Endothelial cell of umbilical vein (primary cell): ENCODE results near the gene C3orf20. TPM values are rescaled to one million over a fixed set of nuclear protein-coding genes. Genes with fewer than 3 reads are reported as not detected.

Experiments used
- BruUV-seq: library from RNA; stranded (reverse); fragments of 400-500 nt; replicated peaks from 2 replicates; lab custom pipeline; 2021; lab: Mats Ljungman, UMichigan
- CTCF ChIA-PET: fragments of 300-600, 350-600 bp; sonication (Branson Sonifier 250); formaldehyde crosslinking; loops from one replicate; lab custom pipeline; 2021; ENCODE audit warnings: antibody characterized with exemption, inconsistent platforms; lab: Charles Lee
- POLR2A ChIA-PET: fragments of 300-600, 350-600 bp; sonication (Branson Sonifier 250); formaldehyde crosslinking; loops from one replicate; lab custom pipeline; 2021; ENCODE audit warnings: antibody characterized with exemption, inconsistent platforms; lab: Charles Lee
- DNase-seq: peaks from one replicate; pipeline ENCODE4 v3.0.0-alpha.2; 2011; ENCODE audit warnings: low read depth, low spot score
- FAIRE-seq: peaks from 2 replicates; lab custom pipeline; 2011; peaks lifted over from hg19 to GRCh38; lab: Jason Lieb, UNC
- H2AFZ ChIP-seq: 2 replicates; pipeline ENCODE4 v1.6.0; 2012; ENCODE audit warnings: low read depth, low read length, control low read depth, inconsistent platforms
- H3K27ac ChIP-seq: 2 replicates; pipeline ENCODE4 v1.5.1; 2011; ENCODE audit warnings: low read depth, mild to moderate bottlenecking, control low read depth, low read length, moderate library complexity; ENCODE audit not compliant: insufficient read depth
- H3K27me3 ChIP-seq, 2 experiments: 2 replicates each; pipeline versions ENCODE4 v1.6.0 to v1.6.1; 2011; ENCODE audit warnings: low read length in 2 of 2, mixed read lengths in 1 of 2; ENCODE audit not compliant: control insufficient read depth in 2 of 2, insufficient read depth in 2 of 2
- H3K36me3 ChIP-seq, 2 experiments: 2 replicates in 1 of 2; 3 replicates in 1 of 2; pipeline ENCODE4 v1.5.1; 2011; ENCODE audit warnings: low read length in 2 of 2, mild to moderate bottlenecking in 1 of 2, moderate library complexity in 1 of 2; ENCODE audit not compliant: control insufficient read depth in 2 of 2, insufficient read depth in 2 of 2; ENCODE audit errors: extremely low read depth in 1 of 2
- H3K4me1 ChIP-seq: 3 replicates; pipeline ENCODE4 v1.5.1; 2011; ENCODE audit warnings: mild to moderate bottlenecking, low read length; ENCODE audit not compliant: control insufficient read depth, insufficient read depth; ENCODE audit errors: extremely low read depth
- H3K4me2 ChIP-seq: 2 replicates; pipeline ENCODE4 v1.6.1; 2011; ENCODE audit warnings: low read length, control low read depth, mixed read lengths; ENCODE audit not compliant: insufficient read depth
- H3K4me3 ChIP-seq, 3 experiments: fragments of 200-600 bp in 1 of 3; sonication (generic), shearing (Covaris generic) in 1 of 3; replicated peaks in 1 of 3; 2 replicates each; pipeline ENCODE4 v1.5.1; 2011 to 2016; ENCODE audit warnings: control low read depth in 3 of 3, low read length in 3 of 3, mild to moderate bottlenecking in 2 of 3, inconsistent platforms in 1 of 3, low read depth in 1 of 3, moderate library complexity in 1 of 3; ENCODE audit not compliant: insufficient read depth in 1 of 3
- H3K79me2 ChIP-seq: 2 replicates; pipeline ENCODE4 v1.6.0; 2012; ENCODE audit warnings: low read length, inconsistent platforms; ENCODE audit not compliant: control insufficient read depth, insufficient read depth
- H3K9ac ChIP-seq: replicated peaks from 2 replicates; pipeline ENCODE3; 2011; ENCODE audit warnings: low read length, control low read depth; ENCODE audit not compliant: insufficient read depth; ENCODE audit errors: extremely low read depth
- H3K9me1 ChIP-seq: replicated peaks from 3 replicates; pipeline ENCODE4 v1.6.0; 2011; ENCODE audit warnings: mild to moderate bottlenecking, low read length; ENCODE audit not compliant: control insufficient read depth, insufficient read depth; ENCODE audit errors: extremely low read depth
- H3K9me3 ChIP-seq: replicated peaks from 2 replicates; pipeline ENCODE4 v1.5.1; 2012; ENCODE audit warnings: low read length, inconsistent platforms; ENCODE audit not compliant: control insufficient read depth, insufficient read depth
- H4K20me1 ChIP-seq: replicated peaks from 2 replicates; pipeline ENCODE3; 2011; ENCODE audit warnings: mild to moderate bottlenecking, low read length; ENCODE audit not compliant: control insufficient read depth, insufficient read depth; ENCODE audit errors: extremely low read depth
- EZH2 ChIP-seq: IDR thresholded peaks from 2 replicates; pipeline ENCODE4 v1.6.1; 2012; ENCODE audit warnings: borderline replicate concordance, low read depth, mild to moderate bottlenecking, moderate library complexity, low read length, inconsistent platforms; ENCODE audit not compliant: severe bottlenecking
- FOS ChIP-seq: IDR thresholded peaks from 2 replicates; pipeline ENCODE4 v1.6.1; 2011; ENCODE audit warnings: mild to moderate bottlenecking, low read length, moderate library complexity, borderline replicate concordance; ENCODE audit not compliant: insufficient read depth
- GATA2 ChIP-seq: IDR thresholded peaks from 2 replicates; pipeline ENCODE4 v1.7.0; 2011; ENCODE audit warnings: low read depth, mild to moderate bottlenecking, moderate library complexity, mixed read lengths, low read length; ENCODE audit not compliant: insufficient read length, insufficient read depth
- JUN ChIP-seq: IDR thresholded peaks from 2 replicates; pipeline ENCODE4 v1.6.1; 2011; ENCODE audit warnings: borderline replicate concordance, low read depth; ENCODE audit not compliant: insufficient read length, insufficient read depth
- MYC ChIP-seq: IDR thresholded peaks from one replicate; pipeline ENCODE4 v1.6.1; 2011; ENCODE audit warnings: mild to moderate bottlenecking, low read depth, low read length
- POLR2A ChIP-seq: IDR thresholded peaks from 2 replicates; pipeline ENCODE4 v1.6.1; 2012; ENCODE audit warnings: low read depth, mild to moderate bottlenecking, control low read depth, low read length
- dilution Hi-C: fragments of 300-500 bp; cut with MboI; formaldehyde crosslinking; loops from one replicate; pipeline ENCODE4 v1.15.0; 2019; ENCODE audit warnings: low sequenced_read_pairs; ENCODE audit not compliant: extremely low pct_ligation_motif_present
- intact Hi-C: fragments of 100-400 bp; cut with micrococcal nuclease; formaldehyde crosslinking; loops from one replicate; pipeline ENCODE4 v1.10.0; 2022
- polyA plus RNA-seq, 4 experiments: library from polyadenylated mRNA; depleted of rRNA in 3 of 4; stranded (reverse) in 3 of 4; unstranded in 1 of 4; fragments of >200 nt; gene quantifications; 2 replicates each; pipeline versions ENCODE4 v1.2.1 to v1.2.3, GENCODE V29; 2011 to 2012; ENCODE audit warnings: missing spikeins in 1 of 4
- total RNA-seq: library from RNA; stranded (reverse); gene quantifications from 2 replicates; pipeline ENCODE4 v1.2.3, GENCODE V29; 2021
- TF ChIP-seq, protein P1 (sequence below), 2 donors: IDR thresholded peaks; 1 replicate in 1 of 2; 2 replicates in 1 of 2; pipeline ENCODE4 v1.5.1; 2011; ENCODE audit warnings: low read length in 2 of 2, mild to moderate bottlenecking in 2 of 2, moderate library complexity in 2 of 2, control low read depth in 1 of 2, inconsistent platforms in 1 of 2, low read depth in 1 of 2; ENCODE audit not compliant: insufficient read depth in 1 of 2; ENCODE audit errors: extremely low read depth in 1 of 2

C3orf20 gene
- total and polyA plus RNA-seq, 2 donors (not counting 3 experiments of a cell fraction or from before 2014, with no cell fraction given), result not detected

DNA sequence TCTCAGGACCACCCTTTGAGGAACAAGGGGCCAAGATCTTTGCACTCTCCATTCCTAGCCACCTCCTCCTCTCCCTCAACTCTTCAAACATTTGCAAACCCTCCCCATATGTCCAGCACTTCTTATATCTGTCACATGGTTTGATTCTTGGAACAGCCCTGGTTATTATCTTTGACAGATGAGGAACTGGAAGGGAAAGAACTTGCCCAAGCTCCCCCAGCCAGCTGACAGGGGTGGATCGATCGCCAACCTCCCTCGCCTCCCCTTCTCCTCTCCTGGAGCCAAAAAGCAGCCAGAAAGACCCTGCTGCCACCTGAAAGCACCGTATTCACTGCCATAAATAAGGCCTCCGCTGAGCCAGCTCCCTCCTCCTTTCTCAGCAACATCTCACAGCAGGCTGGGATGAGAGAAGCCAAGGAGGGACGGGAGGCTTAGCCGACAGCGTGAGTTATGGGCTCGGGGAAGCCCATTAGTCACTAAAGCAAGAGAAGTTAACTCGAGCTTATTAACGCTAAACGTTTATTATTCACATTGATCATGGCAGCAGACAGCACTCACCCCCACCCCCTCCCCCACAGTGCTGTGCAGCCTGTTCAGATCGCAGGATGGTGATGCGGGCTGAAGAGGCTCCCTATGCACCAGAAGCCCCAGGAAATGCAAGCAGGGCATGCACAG, 121.6 kb downstream of the C3orf20 start:
- CTCF ChIA-PET, result interaction anchor here (1.6 kb wide), 1 partner anchor 127 kb away, joined by 3 read pairs; no protein-coding TSS in a partner anchor
- dilution Hi-C loops, result no loop called here

More for the DNA sequence above, 121.6 kb downstream of the C3orf20 start:
- Histone ChIP-seq H2AFZ (no peak overlapping the region), H3K9me1 (no peaks in the 10 kb centered on the region), H3K9ac (no peak overlapping the region), H3K4me3 (no peak overlapping the region), H3K4me2 (no peak overlapping the region), H3K9me3 (no peaks in the 10 kb centered on the region), H3K79me2 (no peaks in the 10 kb centered on the region), H3K27me3 (no peaks in the 10 kb centered on the region), H3K36me3 (no peaks in the 10 kb centered on the region), H3K27ac (no peak overlapping the region), H4K20me1 (no peaks in the 10 kb centered on the region), H3K4me1 (peaks cover 2% of the 10 kb centered on the region)
- TF ChIP-seq MYC, result no peak
- TF ChIP-seq FOS, result no peak
- TF ChIP-seq JUN, result no peak
- no peak for TF ChIP-seq EZH2
- TF ChIP-seq, protein P1, sequence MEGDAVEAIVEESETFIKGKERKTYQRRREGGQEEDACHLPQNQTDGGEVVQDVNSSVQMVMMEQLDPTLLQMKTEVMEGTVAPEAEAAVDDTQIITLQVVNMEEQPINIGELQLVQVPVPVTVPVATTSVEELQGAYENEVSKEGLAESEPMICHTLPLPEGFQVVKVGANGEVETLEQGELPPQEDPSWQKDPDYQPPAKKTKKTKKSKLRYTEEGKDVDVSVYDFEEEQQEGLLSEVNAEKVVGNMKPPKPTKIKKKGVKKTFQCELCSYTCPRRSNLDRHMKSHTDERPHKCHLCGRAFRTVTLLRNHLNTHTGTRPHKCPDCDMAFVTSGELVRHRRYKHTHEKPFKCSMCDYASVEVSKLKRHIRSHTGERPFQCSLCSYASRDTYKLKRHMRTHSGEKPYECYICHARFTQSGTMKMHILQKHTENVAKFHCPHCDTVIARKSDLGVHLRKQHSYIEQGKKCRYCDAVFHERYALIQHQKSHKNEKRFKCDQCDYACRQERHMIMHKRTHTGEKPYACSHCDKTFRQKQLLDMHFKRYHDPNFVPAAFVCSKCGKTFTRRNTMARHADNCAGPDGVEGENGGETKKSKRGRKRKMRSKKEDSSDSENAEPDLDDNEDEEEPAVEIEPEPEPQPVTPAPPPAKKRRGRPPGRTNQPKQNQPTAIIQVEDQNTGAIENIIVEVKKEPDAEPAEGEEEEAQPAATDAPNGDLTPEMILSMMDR (IDR thresholded peaks at IDR 0.05; ENCODE audit: extremely low read depth in 1 of 2, insufficient read depth in 1 of 2, low read depth in 1 of 2, low read length in 2 of 2), result no peak
- no peak for TF ChIP-seq POLR2A
- TF ChIP-seq GATA2, result no peak
- no peak for DNase-seq
- FAIRE-seq, result no peak
- intact Hi-C loops, result no loop called here
- POLR2A ChIA-PET, result no interaction called here
- no TSS peak for BruUV-seq
